ENCODE results near the gene LILRA5. TPM values are rescaled to one million over a fixed set of nuclear protein-coding genes. Genes with fewer than 3 reads are reported as not detected.
"Not testable (repeated sequence)": the region's sequence is repeated elsewhere in the genome, so short reads cannot be mapped to it uniquely, and the experiment has no call there.

LILRA5 gene
- total RNA-seq, 2 donors from 2014 or later, result not detected

DNA sequence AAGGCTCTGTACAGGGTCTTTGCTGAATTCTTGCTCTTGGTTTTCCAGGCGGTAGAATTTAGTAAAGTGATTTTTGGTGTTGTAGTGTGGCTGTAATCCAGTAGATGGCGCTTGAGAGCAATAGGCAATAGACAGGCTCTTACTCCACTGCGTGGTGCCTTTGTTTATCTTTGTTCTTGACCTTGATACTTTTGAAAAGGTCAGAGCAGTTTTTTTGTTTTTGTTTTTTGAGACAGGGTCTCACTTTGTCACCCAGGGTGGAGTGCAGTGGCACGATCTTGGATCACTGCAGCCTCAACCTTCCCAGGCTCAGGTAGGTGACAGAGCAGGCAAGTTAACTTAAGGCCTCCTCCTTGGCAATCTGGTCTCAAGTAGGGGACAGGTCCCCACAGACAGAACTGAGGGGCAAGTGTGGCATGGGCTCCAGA, 12.2 kb upstream of the LILRA5 start:
- peaks cover 2 to 3% of the 10 kb centered on the region in 2 donors for H3K9me3 Mint-ChIP-seq
- H3K27me3 Mint-ChIP-seq (ENCODE audit: low read depth), result peaks cover 23% of the 10 kb centered on the region
- no peak overlapping the region for H3K27ac Mint-ChIP-seq
- peak in 1 of 2 donors; percentile 52 for ATAC-seq (replicated peaks in 1 of 2)
- H3K4me3 Mint-ChIP-seq, result no peak overlapping the region
- H3K4me1 Mint-ChIP-seq (ENCODE audit: low read depth), result peaks cover 22% of the 10 kb centered on the region
- peaks cover 0 to 1% of the 10 kb centered on the region in 2 donors for H3K36me3 Mint-ChIP-seq (ENCODE audit: insufficient read depth in 2 of 2)
- peak; percentile 34 to 41 for DNase-seq

- peaks cover 21% of the 10 kb centered on the region for H3K4me1 Mint-ChIP-seq (ENCODE audit: low read depth)
- DNase-seq (no peak), ATAC-seq (replicated peaks in 1 of 2) (no peak)
- H3K27ac Mint-ChIP-seq, result no peak overlapping the region
- H3K4me3 Mint-ChIP-seq, result no peak overlapping the region
- peaks cover 2 to 3% of the 10 kb centered on the region in 2 donors for H3K9me3 Mint-ChIP-seq
- peaks cover 30% of the 10 kb centered on the region for H3K27me3 Mint-ChIP-seq (ENCODE audit: low read depth)
- peaks cover 0 to 1% of the 10 kb centered on the region in 2 donors for H3K36me3 Mint-ChIP-seq (ENCODE audit: insufficient read depth in 2 of 2)
Measured at GRCh38 chr19:54324071-54324470, 11.1 kb upstream of the LILRA5 start.

DNA sequence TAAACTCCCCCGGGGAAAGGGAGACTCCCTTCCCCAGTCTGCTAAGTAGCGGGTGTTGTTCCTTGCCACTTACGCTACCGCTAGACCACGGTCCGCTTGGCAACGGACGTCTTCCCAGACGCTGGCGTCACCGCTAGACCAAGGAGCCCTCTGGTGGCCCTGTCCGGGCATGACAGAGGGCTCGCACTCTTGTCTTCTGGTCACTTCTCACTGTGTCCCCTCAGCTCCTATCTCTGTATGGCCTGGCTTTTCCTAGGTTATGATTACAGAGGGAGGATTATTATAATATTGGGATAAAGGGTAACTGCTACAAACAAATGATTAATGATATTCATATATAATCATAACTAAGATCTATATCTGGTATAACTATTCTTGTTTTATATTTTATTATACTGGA, 10.0 kb upstream of the LILRA5 start:
- ATAC-seq (replicated peaks in 1 of 2); H3K4me3 Mint-ChIP-seq; H3K36me3 Mint-ChIP-seq (ENCODE audit: insufficient read depth in 2 of 2); H3K27ac Mint-ChIP-seq; DNase-seq; H3K9me3 Mint-ChIP-seq: not testable (repeated sequence)
- Mint-ChIP-seq H3K27me3 (ENCODE audit: low read depth) (peaks cover 31% of the 10 kb centered on the region), H3K4me1 (ENCODE audit: low read depth) (peaks cover 14% of the 10 kb centered on the region)

DNA sequence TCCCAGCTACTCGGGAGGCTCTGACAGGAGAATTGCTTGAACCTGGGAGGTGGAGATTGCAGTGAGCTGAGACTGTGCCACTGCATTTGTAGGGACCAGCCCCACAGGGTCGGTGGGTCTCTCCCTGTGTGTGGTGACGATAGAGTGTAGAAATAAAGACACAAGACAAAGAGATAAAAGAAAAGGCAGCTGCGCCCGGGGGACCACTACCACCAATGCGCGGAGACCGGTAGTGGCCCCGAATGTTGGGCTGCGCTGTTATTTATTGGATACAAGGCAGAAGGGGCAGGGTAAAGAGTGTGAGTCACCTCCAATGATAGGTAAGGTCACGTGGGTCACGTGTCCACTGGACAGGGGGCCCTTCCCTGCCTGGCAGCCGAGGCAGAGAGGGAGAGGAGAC, 9.3 kb upstream of the LILRA5 start:
- H3K9me3 Mint-ChIP-seq; H3K27ac Mint-ChIP-seq; H3K4me3 Mint-ChIP-seq; H3K36me3 Mint-ChIP-seq (ENCODE audit: insufficient read depth in 2 of 2); DNase-seq; ATAC-seq (replicated peaks in 1 of 2): not testable (repeated sequence)
- Mint-ChIP-seq H3K4me1 (ENCODE audit: low read depth) (peaks cover 11% of the 10 kb centered on the region), H3K27me3 (ENCODE audit: low read depth) (peaks cover 31% of the 10 kb centered on the region)

- Mint-ChIP-seq H3K36me3 (ENCODE audit: insufficient read depth in 2 of 2) (no peaks in the 10 kb centered on the region), H3K9me3 (no peaks in the 10 kb centered on the region), H3K4me1 (ENCODE audit: low read depth) (peaks cover 5% of the 10 kb centered on the region), H3K27me3 (ENCODE audit: low read depth) (peaks cover 38% of the 10 kb centered on the region), H3K4me3 (no peak overlapping the region), H3K27ac (no peak overlapping the region)
- ATAC-seq (replicated peaks in 1 of 2), result no peak
- DNase-seq, result no peak
Measured at GRCh38 chr19:54319892-54320670, 7.1 kb upstream of the LILRA5 start.

- Mint-ChIP-seq H3K9me3 (no peaks in the 10 kb centered on the region), H3K4me1 (ENCODE audit: low read depth) (peaks cover 5% of the 10 kb centered on the region), H3K27me3 (ENCODE audit: low read depth) (peaks cover 38% of the 10 kb centered on the region), H3K36me3 (ENCODE audit: insufficient read depth in 2 of 2) (no peaks in the 10 kb centered on the region), H3K27ac (no peak overlapping the region), H3K4me3 (no peak overlapping the region)
- DNase-seq (no peak), ATAC-seq (replicated peaks in 1 of 2) (no peak)
Measured at GRCh38 chr19:54319049-54319448, 6.1 kb upstream of the LILRA5 start.

GRCh38 chr19:54317965-54318240, 4.9 kb upstream of the LILRA5 start:
- Mint-ChIP-seq H3K27me3 (ENCODE audit: low read depth) (peaks cover 38% of the 10 kb centered on the region), H3K4me3 (no peak overlapping the region)

DNA sequence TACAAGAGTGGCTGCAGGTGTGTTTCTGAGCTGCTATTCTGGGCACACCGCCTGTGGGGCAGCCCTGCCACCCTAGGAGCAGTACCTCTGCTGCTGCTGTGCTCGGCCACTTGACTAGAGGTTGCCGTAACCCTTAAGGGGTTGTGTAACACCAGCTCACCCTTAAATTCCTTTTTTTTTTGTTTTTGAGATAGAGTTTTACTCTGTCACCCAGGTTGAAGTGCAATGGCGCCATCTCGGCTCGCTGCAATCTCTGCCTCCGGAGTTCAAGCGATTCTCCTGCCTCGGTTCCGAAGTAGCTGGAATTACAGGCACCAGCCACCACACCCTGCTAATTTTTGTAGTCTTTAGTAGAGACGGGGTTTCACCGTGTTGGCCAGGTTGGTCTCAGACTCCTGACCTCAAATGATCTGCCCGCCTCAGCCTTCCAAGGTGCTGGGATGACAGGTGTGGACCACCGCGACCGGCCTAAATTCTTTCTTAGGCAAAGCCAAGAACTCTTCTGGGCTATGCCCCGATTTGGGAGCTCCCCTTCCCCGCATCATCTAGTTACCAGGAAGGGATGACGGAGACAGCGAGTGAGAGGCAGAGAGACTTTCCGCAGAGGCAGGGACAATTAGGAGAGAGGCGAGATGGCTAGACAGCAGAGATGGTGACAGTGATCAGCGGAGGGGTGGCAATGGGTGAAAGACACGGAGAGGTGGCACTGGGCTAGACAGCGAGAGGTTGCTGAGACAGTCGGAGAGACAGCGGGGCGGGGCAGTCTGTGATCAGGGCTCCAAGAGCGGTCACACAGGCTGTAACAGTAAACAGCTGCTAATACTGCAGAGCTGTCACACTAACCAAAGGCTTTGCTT, 4.4 kb upstream of the LILRA5 start:
- H3K4me1 Mint-ChIP-seq (ENCODE audit: low read depth), result peaks cover 5% of the 10 kb centered on the region
- DNase-seq, result no peak
- no peak for ATAC-seq (replicated peaks in 1 of 2)
- no peak overlapping the region for H3K4me3 Mint-ChIP-seq
- peaks cover 36% of the 10 kb centered on the region for H3K27me3 Mint-ChIP-seq (ENCODE audit: low read depth)
- H3K9me3 Mint-ChIP-seq, result no peaks in the 10 kb centered on the region
- no peak overlapping the region for H3K27ac Mint-ChIP-seq
- H3K36me3 Mint-ChIP-seq (ENCODE audit: insufficient read depth in 2 of 2), result no peaks in the 10 kb centered on the region

More at GRCh38 chr19:54317965-54318240, 4.9 kb upstream of the LILRA5 start:
- H3K27ac Mint-ChIP-seq, result no peak overlapping the region
- no peak for DNase-seq
- no peaks in the 10 kb centered on the region for H3K36me3 Mint-ChIP-seq (ENCODE audit: insufficient read depth in 2 of 2)
- peaks cover 5% of the 10 kb centered on the region for H3K4me1 Mint-ChIP-seq (ENCODE audit: low read depth)
- no peak for ATAC-seq (replicated peaks in 1 of 2)
- H3K9me3 Mint-ChIP-seq, result no peaks in the 10 kb centered on the region

- ATAC-seq (replicated peaks in 1 of 2), result no peak
- Mint-ChIP-seq H3K4me3 (no peak overlapping the region), H3K4me1 (ENCODE audit: low read depth) (peaks cover 5% of the 10 kb centered on the region), H3K9me3 (no peaks in the 10 kb centered on the region), H3K36me3 (ENCODE audit: insufficient read depth in 2 of 2) (no peaks in the 10 kb centered on the region), H3K27me3 (ENCODE audit: low read depth) (peaks cover 30% of the 10 kb centered on the region), H3K27ac (no peak overlapping the region)
- DNase-seq, result no peak
Measured at GRCh38 chr19:54316746-54317107, 3.8 kb upstream of the LILRA5 start.

DNA sequence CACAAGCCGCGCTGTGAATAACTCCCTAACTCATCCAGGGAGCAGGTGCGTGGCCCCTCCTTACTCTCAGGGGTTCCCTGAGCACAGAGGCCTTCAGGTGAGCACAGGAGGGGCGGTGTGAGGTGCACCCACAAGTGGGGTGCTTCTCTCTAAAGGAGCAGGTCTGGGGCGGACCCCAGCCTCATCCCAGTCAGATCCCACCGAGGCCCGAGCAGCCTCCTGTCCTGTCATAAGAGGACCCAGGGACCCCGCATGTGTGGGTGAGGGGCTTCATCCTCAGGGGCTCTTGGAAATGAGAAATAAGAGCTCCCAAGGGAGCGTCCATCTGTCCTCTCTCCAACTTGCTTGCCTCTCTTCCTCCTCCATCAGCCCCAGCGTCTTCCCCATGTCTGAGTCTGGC, 3.0 kb upstream of the LILRA5 start:
- no peak for DNase-seq
- Mint-ChIP-seq H3K36me3 (ENCODE audit: insufficient read depth in 2 of 2) (no peaks in the 10 kb centered on the region), H3K27ac (no peak overlapping the region), H3K4me3 (no peak overlapping the region), H3K4me1 (ENCODE audit: low read depth) (peaks cover 5% of the 10 kb centered on the region), H3K27me3 (ENCODE audit: low read depth) (peaks cover 27% of the 10 kb centered on the region), H3K9me3 (no peaks in the 10 kb centered on the region)
- no peak for ATAC-seq (replicated peaks in 1 of 2)

DNA sequence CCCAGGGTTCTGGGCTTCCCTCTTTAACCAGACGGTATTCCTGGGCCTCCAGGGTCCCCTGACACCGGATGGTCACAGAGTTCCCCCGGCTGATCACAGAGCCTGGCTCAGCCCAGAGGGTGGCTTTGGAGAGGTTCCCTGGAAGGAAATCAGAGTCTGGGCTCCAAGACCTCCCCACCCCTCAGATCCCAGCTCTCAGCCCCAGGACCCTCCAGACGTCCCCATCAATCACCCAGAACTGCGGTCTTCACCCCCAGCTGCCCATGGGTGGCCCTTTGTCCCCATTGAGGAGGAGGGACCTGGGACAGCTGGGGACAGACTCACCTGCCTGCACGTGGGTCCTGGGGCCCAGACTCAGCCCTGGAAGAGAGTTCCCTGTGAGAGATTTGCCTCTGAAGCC, 955 bp downstream of the LILRA5 start:
- Mint-ChIP-seq H3K4me1 (ENCODE audit: low read depth) (no peaks in the 10 kb centered on the region), H3K27me3 (ENCODE audit: low read depth) (peaks cover 20% of the 10 kb centered on the region), H3K9me3 (no peaks in the 10 kb centered on the region), H3K4me3 (no peak overlapping the region), H3K36me3 (ENCODE audit: insufficient read depth in 2 of 2) (no peaks in the 10 kb centered on the region), H3K27ac (no peak overlapping the region)
- ATAC-seq (replicated peaks in 1 of 2) (no peak), DNase-seq (no peak)

- no peaks in the 10 kb centered on the region for H3K36me3 Mint-ChIP-seq (ENCODE audit: insufficient read depth in 2 of 2)
- no peak overlapping the region for H3K27ac Mint-ChIP-seq
- H3K27me3 Mint-ChIP-seq (ENCODE audit: low read depth), result peaks cover 20% of the 10 kb centered on the region
- H3K4me1 Mint-ChIP-seq (ENCODE audit: low read depth), result no peaks in the 10 kb centered on the region
- ATAC-seq (replicated peaks in 1 of 2), result no peak
- no peak for DNase-seq
- H3K9me3 Mint-ChIP-seq, result no peaks in the 10 kb centered on the region
- no peak overlapping the region for H3K4me3 Mint-ChIP-seq
Measured at GRCh38 chr19:54311486-54311885, 1.5 kb downstream of the LILRA5 start.

- Mint-ChIP-seq H3K9me3 (no peaks in the 10 kb centered on the region), H3K4me1 (ENCODE audit: low read depth) (no peaks in the 10 kb centered on the region), H3K27ac (no peak overlapping the region), H3K4me3 (no peak overlapping the region), H3K27me3 (ENCODE audit: low read depth) (peaks cover 13% of the 10 kb centered on the region), H3K36me3 (ENCODE audit: insufficient read depth in 2 of 2) (no peaks in the 10 kb centered on the region)
- no peak for DNase-seq
- no peak for ATAC-seq (replicated peaks in 1 of 2)
Measured at GRCh38 chr19:54310543-54310942, 2.4 kb downstream of the LILRA5 start.
